ENCODE measurements around the gene TRAM2. TPM values are rescaled to one million over a fixed set of nuclear protein-coding genes. Genes with fewer than 3 reads are reported as not detected.

TRAM2 gene
- total and polyA plus RNA-seq, 2 of the 13 experiments (the other 11 are each of a cell fraction or from before 2014, with no cell fraction given) = 49.1 to 72.5 TPM

GRCh38 chr6:52517502-52518278 lies 59.2 kb downstream of the TRAM2 start (continued):
- TF ChIP-seq REST (IDR thresholded peaks at IDR 0.05; ENCODE audit: borderline replicate concordance in 1 of 2, low read depth in 1 of 2, low read length in 2 of 2) = no peak
- TF ChIP-seq ZNF326 (CRISPR knock-in tag; IDR thresholded peaks at IDR 0.05; ENCODE audit: borderline replicate concordance) = no peak
- no peak for TF ChIP-seq FOXO4 (CRISPR knock-in tag; conservative IDR thresholded peaks at IDR 0.05)
- TF ChIP-seq ZNF18 (CRISPR knock-in tag; IDR thresholded peaks at IDR 0.05; ENCODE audit: insufficient replicate concordance) = no peak
- TF ChIP-seq NPAS2 (CRISPR knock-in tag; IDR thresholded peaks at IDR 0.05; ENCODE audit: borderline replicate concordance) = no peak
- TF ChIP-seq ZNF777 (CRISPR knock-in tag; IDR thresholded peaks at IDR 0.05) = no peak
- TF ChIP-seq TOPORS (CRISPR knock-in tag; IDR thresholded peaks at IDR 0.05) = peak; percentile 78; the same call in 1 of the 2 replicates
- TF ChIP-seq SOX5 (CRISPR knock-in tag; IDR thresholded peaks at IDR 0.05; ENCODE audit: borderline replicate concordance) = peak; percentile 49; the same call in 1 of the 2 replicates
- TF ChIP-seq JUND (CRISPR knock-in tag; IDR thresholded peaks at IDR 0.05) = peak; percentile 98
- no peak for TF ChIP-seq ZFX (CRISPR knock-in tag; IDR thresholded peaks at IDR 0.05; ENCODE audit: low read depth)
- TF ChIP-seq ZGPAT (CRISPR knock-in tag; IDR thresholded peaks at IDR 0.05) = peak; percentile 87
- no peak for TF ChIP-seq ADNP (CRISPR knock-in tag; IDR thresholded peaks at IDR 0.05)
- TF ChIP-seq ZNF660 (CRISPR knock-in tag; IDR thresholded peaks at IDR 0.05; ENCODE audit: borderline replicate concordance, low read depth) = no peak
- TF ChIP-seq MIXL1 (CRISPR knock-in tag; IDR thresholded peaks at IDR 0.05) = no peak
- TF ChIP-seq ISL2 (CRISPR knock-in tag; IDR thresholded peaks at IDR 0.05) = 0 out of 2 replicates have a peak, but pooled peaks have one; percentile 29
- no peak for TF ChIP-seq ZNF839 (CRISPR knock-in tag; IDR thresholded peaks at IDR 0.05; ENCODE audit: borderline replicate concordance)
- no peak for TF ChIP-seq GTF2F1 (IDR thresholded peaks at IDR 0.05; ENCODE audit: low read length)
- TF ChIP-seq ZNF562 (CRISPR knock-in tag; IDR thresholded peaks at IDR 0.05; ENCODE audit: borderline replicate concordance) = no peak
- TF ChIP-seq HHEX (CRISPR knock-in tag; IDR thresholded peaks at IDR 0.05) = no peak
- TF ChIP-seq MNT (IDR thresholded peaks at IDR 0.05) = no peak
- 0 out of 2 replicates have a peak, but pooled peaks have one; percentile 23 for TF ChIP-seq PAF1 (CRISPR knock-in tag; IDR thresholded peaks at IDR 0.05)

All from HepG2 (cell line).